T-helper 22 cell (primary cell): ENCODE results near the gene HBM.
"Not testable (repeated sequence)": the region's sequence is repeated elsewhere in the genome, so short reads cannot be mapped to it uniquely, and the experiment has no call there.

Experiments used
- DNase-seq: peaks from one replicate; pipeline ENCODE4 v3.0.0-alpha.2; 2020; ENCODE audit warnings: low read depth

Gene HBM

GRCh38 chr16:185691-186090 lies 19.9 kb downstream of the HBM start:
- DNase-seq, result no peak

GRCh38 chr16:187330-187729 lies 21.6 kb downstream of the HBM start:
- DNase-seq, result no peak

GRCh38 chr16:188674-189073 lies 22.9 kb downstream of the HBM start:
- DNase-seq, result no peak

GRCh38 chr16:189604-190186 lies 23.9 kb downstream of the HBM start:
- DNase-seq, result no peak

GRCh38 chr16:191831-192230 lies 26.1 kb downstream of the HBM start:
- no peak for DNase-seq

- no peak for DNase-seq
These were observed 26.9 kb downstream of the HBM start for GRCh38 chr16:192686-193085.

- DNase-seq, result no peak
These were observed 27.7 kb downstream of the HBM start for GRCh38 chr16:193441-193840.

- no peak for DNase-seq
These were observed 28.7 kb downstream of the HBM start for GRCh38 chr16:194516-194915.

- DNase-seq, result no peak
These were observed 34.6 kb downstream of the HBM start for GRCh38 chr16:200388-200787.

GRCh38 chr16:203246-203645 lies 37.5 kb downstream of the HBM start:
- DNase-seq, result no peak

- not testable (repeated sequence) for DNase-seq
These were observed 38.3 kb downstream of the HBM start for GRCh38 chr16:204046-204445.

- not testable (repeated sequence) for DNase-seq
These were observed 43.6 kb downstream of the HBM start for GRCh38 chr16:209359-209758.

- not testable (repeated sequence) for DNase-seq
These were observed 45.9 kb downstream of the HBM start for GRCh38 chr16:211631-212180.

GRCh38 chr16:212999-213398 lies 47.2 kb downstream of the HBM start:
- DNase-seq, result no peak
